Activated CD4-positive, alpha-beta T cell treated with anti-CD3 and anti-CD28 coated beads for 1 hour (primary cell): Measurements from ENCODE around the gene CEMIP2.
A peak's percentile ranks its signal among the peaks of the same experiment; 100 is the strongest.

Source experiments
- DNase-seq: peaks from one replicate; pipeline ENCODE4 v3.0.0-alpha.2; 2020

CEMIP2 gene

DNA sequence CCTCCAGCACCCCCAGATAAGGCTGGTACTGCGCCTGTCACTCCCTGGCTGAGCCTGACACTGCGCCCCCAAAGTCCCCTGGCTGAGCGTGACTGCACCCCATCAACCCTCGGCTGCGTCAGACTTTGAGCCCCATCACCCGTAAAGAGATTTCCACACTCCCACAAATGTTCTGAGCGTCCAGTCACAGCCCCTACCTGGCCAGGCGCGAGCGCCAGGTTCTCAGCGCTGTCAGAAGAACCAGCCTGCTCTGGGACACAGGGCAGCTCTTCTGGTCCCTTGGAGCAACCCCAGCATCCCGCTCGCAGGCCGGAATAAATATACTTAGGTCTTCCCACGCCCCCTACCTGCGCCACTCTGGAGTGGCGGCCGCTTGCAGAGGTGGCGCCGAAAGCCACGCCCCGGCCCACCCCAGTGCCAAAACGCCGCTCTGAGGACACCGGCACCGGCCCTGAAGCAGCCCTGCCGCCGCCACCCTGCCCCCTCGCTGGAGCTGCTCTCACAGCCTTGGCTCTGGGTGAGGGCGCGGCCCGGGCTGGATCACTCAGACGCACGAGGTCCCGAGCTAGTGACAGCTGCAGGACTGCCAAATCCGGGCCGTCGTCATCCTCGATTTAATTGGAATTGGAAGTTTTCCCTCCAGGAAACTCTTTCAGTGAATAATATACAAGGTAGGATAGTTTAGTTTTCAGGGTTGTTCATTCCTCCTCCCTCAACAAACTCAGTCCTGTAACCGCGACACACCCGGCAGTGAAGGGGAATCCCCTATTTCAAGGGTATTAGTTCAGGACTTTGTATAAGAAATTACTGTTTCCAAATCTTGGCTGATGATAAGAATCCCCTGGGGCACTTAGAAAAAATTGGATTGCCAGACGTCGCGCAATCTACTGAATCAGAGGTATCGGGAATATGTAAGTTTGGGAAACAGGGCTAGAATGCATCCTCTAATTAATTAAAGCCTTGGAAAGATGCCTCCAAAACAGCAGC lies 1.2 kb upstream of the CEMIP2 start:
- peak; percentile 57 for DNase-seq

DNA sequence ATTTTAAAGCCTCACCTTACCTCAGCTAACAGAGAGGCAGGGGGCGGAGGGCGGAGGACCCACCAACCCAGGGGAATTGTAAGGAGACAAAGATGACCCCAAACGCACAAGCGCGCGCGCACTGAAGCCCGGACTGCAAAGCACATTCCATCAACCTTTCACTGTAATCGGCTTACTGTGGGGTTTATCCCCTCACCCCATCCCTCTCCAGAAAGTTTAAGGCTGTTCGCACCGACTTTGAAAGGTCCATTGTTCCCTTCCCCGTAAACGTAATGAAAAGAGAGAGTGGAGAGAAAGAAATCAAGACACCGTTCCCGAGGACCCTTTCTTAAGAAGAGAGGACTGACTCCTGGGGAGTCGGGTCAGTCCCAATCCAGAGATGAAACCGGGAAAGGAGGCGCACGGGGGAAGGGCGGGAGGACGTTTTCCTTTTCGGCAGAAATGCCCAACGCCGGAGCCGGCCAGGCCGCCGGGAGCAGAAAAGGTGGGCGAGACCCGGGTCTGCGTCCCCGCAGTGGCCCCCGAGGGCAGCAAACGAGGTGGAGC lies 464 bp downstream of the CEMIP2 start:
- no peak for DNase-seq

DNA sequence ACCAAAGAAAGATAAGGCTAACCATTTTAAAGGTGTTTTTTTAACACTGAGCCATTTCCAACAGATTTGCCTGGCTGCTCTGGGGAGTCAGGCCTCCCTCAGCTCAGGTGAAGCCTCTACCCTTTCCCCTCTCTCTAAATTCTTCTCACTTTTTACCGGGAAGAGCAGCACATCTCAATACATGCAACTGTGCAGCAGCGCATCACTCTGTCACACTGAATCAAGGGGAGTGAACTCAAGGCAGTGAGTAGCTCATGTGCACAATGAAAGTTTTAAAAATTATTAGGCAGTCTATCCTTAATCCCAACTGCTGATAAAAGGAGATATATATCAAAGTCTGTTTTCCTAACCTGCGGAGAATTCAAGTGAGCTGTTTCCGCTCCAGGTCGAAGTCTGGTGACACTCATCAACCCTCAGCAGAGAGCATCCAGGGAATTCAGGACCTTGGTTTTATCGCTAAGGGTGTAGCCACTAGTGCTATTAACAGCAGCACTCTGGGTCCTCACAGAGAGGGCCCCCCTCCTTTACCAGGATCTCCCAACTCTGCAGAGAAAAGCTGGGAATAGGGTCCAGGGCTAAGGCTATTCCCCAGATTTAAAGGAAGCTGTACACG lies 1.0 kb downstream of the CEMIP2 start:
- no peak for DNase-seq

DNA sequence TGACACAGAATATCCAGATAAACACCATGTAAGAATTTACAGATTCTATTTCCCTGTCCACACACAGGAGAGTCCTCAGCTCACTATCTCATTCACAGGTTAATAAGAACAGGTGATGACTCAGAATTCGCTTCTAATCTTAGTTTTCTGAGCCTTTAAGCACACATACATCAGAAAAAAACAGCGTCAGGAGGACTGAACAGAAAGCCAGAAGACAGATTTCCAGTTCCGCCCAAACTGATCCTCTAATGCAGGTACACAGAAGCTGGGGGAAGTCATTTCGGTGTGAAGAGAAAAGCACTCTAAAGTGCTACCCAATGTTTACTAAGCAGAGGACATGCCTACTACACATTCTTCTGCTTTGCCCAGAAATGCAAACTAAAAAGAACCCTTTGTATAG lies 1.6 kb downstream of the CEMIP2 start:
- no peak for DNase-seq

DNA sequence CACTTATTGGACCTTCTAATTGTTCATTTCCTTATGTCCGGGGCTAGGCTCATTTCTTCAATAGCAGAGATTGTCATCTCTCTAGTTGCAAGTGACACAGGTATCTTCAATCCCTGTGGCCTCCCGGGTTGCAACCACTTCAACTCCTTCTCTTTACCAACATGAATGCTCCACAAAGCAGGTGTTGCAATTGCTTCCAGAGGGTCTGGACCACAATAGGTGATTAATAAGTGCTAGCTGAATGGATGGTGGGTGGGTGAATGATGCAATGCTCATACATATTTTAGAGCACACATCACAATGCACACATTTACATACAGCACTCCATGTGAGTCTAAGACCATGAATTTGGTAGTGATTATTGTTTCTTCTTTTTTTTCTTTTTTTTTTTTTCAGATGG lies 2.6 kb downstream of the CEMIP2 start:
- no peak for DNase-seq

GRCh38 chr9:71764891-71765290 lies 3.4 kb downstream of the CEMIP2 start:
- DNase-seq, result no peak

- DNase-seq, result no peak
Observed at GRCh38 chr9:71764463-71764862, 3.9 kb downstream of the CEMIP2 start.

- no peak for DNase-seq
Observed at GRCh38 chr9:71763832-71764231, 4.5 kb downstream of the CEMIP2 start.

- DNase-seq, result no peak
Observed at GRCh38 chr9:71762900-71763653, 5.2 kb downstream of the CEMIP2 start.

DNA sequence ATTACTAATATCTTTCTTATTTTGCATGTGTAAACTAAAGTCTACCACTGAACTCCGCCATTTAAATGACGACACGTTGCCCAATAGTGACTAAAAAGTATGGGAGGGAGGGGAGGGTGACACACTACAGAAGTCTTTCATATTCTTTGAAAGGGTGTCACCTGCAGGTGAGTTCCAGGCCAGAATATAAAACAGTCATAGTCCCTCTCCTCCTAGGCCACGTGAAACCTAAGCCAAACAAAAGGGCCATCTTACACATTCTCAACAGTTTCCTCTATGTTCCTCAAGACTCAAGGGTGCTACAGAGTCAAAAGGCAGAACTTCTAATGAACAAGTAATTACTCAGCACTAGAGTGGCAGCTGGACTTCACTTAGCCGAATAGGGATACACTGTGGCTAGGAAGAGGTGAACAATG lies 6.4 kb downstream of the CEMIP2 start:
- DNase-seq, result no peak

GRCh38 chr9:71760901-71761300 lies 7.4 kb downstream of the CEMIP2 start:
- DNase-seq, result no peak

DNA sequence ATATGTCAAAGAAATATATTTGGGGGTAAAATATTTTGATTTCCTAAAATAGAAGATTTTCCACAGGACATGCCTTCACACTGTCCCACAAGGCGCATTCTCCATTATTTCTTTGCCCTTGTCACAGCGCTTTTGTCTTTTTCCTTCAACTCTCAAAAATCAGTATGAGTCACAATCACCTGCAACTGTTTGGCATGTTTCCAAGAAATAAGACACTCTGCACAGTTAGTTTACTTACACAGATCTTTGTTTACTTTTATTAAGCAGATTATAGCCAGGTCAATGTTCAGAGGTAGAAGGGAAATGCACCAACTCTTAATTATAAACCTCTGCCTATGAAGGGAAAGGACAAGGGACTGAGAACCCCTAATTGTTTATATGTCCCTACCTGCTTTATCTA lies 9.5 kb downstream of the CEMIP2 start:
- DNase-seq, result no peak

- DNase-seq, result no peak
Observed at GRCh38 chr9:71758277-71758676, 10.0 kb downstream of the CEMIP2 start.

DNA sequence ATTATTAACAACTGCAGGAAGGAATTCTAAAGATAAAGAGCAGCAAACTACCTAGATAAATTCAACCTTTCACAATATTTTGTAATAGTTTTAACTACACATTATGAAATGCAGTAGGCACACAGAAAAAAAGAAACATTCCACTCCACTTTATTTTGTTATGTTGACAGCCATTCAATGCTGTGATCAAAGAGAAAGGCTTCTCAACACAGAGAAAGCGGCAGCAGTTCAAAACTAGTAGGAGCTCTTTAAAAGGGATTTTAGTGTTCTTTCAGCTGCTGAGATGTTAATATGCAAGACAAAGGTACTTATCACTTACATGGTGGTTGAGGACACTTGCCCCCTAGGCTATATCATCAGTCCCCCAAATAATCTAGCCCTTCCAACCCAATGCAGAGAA lies 11.6 kb downstream of the CEMIP2 start:
- no peak for DNase-seq

GRCh38 chr9:71755869-71756268 lies 12.4 kb downstream of the CEMIP2 start:
- no peak for DNase-seq

DNA sequence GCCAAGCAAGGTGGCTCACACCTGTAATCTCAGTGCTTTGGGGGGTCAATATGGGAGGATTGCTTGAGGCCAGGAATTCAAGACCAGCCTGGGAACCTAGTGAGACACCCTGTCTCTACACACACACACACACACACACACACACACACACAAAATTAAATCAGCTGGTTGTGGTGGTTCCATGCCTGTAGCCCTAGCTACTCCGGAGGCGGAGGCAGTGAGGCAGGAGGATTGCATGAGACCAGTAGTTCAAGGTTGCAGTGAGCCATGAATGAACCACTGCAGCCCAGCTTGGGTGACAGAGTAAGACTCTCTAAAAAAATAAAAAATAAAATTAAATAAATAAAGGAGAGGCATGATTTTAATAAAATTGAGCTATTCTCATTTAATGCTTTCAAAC lies 13.1 kb downstream of the CEMIP2 start:
- no peak for DNase-seq

DNA sequence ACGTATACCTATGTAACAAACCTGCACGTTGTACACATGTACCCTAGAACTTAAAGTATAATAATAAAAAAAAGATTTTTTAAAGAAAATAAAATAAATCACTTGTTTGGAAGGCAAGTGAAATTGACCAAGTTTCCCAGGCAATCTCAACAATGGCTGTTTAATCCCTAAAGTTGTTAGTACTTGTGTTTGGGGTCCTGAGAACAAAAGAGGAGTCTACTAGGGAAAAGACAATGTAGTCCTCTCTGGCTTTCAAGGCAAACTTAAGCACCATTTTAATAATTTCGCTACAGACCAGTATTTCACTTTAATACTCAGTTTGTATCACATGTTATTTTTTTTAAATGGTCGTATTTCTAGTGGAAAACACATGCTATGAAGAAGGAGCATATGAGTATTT lies 14.2 kb downstream of the CEMIP2 start:
- no peak for DNase-seq

GRCh38 chr9:71752928-71753327 lies 15.4 kb downstream of the CEMIP2 start:
- no peak for DNase-seq

- DNase-seq, result no peak
Observed at GRCh38 chr9:71752352-71752751, 16.0 kb downstream of the CEMIP2 start.

DNA sequence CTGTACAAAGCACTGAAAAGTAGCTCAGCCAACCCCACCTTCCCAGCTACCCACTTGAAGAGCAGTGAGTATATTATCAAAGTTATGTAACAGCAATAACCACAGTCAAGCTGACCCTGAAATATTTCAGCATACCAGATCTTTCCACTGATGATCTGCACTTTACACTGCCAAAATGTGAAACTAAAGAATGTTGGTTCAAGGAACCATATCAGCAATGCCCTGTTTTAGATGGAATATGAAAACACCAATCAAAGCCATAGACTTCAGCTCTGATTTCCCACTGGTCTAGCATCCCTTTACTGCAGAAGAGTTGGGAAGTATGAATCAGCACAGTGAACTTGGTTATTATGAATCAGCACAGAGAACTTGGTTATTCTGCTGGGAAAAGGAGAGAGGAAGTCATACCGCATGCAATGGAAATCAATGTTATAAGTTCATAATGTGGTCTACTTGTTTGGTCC lies 20.0 kb downstream of the CEMIP2 start:
- no peak for DNase-seq

DNA sequence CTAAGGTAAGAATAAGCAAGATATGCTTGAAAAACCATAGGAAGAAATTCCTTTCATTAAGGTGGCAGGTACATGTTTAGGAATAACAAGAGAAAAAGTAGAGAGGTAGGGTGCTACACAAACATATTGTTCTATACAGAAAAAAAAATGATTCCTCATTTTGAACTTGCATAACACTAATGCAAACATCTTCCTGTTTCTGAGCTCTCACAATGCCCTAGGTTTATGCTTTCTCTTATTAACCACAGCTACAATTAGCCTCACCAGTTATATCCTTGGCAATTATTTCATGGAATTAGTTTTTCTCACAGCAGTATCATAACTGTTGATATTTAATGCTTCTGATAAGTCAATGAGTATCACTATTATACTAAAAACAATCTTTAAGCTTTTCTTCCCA lies 20.7 kb downstream of the CEMIP2 start:
- no peak for DNase-seq

DNA sequence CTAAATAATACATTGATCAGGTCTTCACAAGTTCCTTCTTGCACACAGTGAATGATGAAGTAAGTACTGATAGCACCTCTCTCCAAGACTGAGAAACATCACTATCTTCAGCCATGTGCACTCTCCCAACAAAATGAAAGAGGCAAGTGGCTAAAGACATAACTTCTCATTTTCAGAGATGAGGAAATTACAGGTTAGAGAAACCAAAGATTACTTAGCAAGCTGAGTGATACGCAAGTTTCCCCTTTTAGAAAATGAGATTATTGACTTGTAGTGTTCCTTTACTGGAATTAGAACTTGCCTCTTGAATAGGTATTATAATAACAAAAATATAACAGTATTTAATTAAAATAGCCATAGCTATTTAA lies 21.6 kb downstream of the CEMIP2 start:
- DNase-seq, result no peak

- DNase-seq, result no peak
Observed at GRCh38 chr9:71746023-71746757, 22.1 kb downstream of the CEMIP2 start.
